Keratinocyte (primary cell): Measurements from ENCODE around the gene PCARE.

Experiments used
- CTCF ChIP-seq, 3 experiments: IDR thresholded peaks in 1 of 3; conservative IDR thresholded peaks in 1 of 3; optimal IDR thresholded peaks in 1 of 3; 2 replicates in 2 of 3; 3 replicates in 1 of 3; pipeline versions ENCODE3 to v1.5.1; 2011; ENCODE audit warnings: low read length in 3 of 3, mild to moderate bottlenecking in 3 of 3, moderate library complexity in 2 of 3, control low read depth in 1 of 3, inconsistent platforms in 1 of 3; ENCODE audit not compliant: insufficient read depth in 2 of 3; ENCODE audit errors: extremely low read depth in 1 of 3
- EZH2 ChIP-seq: IDR thresholded peaks from one replicate; pipeline ENCODE4 v1.6.1; 2012; ENCODE audit warnings: inconsistent platforms, mild to moderate bottlenecking, low read length, moderate library complexity

DNA sequence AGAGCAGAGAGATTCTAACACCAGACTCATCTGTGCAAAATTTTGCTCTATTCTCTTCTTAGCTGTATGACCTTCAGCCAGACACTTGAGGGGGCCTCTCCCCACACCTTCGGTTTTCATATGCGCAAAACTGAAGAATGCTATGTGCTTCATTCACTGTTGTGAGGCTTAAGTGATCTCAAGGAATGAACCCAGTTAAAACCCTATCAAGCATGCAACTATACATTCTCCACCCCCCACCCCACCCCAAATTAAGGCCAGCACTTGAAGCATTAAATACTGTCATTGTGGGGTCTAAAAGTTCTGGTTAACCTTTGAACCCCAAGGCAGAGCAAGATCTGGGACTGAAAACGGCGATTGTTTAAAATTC lies 10.0 kb downstream of the PCARE start:
- TF ChIP-seq CTCF (optimal IDR thresholded peaks at IDR 0.05 in 1 of 3, IDR thresholded peaks at IDR 0.05 in 1 of 3, conservative IDR thresholded peaks at IDR 0.05 in 1 of 3; ENCODE audit: extremely low read depth in 1 of 3, insufficient read depth in 2 of 3, low read length in 3 of 3) = no peak
- TF ChIP-seq EZH2 = no peak
